ENCODE data around the gene PRAF2.

PRAF2 gene

DNA sequence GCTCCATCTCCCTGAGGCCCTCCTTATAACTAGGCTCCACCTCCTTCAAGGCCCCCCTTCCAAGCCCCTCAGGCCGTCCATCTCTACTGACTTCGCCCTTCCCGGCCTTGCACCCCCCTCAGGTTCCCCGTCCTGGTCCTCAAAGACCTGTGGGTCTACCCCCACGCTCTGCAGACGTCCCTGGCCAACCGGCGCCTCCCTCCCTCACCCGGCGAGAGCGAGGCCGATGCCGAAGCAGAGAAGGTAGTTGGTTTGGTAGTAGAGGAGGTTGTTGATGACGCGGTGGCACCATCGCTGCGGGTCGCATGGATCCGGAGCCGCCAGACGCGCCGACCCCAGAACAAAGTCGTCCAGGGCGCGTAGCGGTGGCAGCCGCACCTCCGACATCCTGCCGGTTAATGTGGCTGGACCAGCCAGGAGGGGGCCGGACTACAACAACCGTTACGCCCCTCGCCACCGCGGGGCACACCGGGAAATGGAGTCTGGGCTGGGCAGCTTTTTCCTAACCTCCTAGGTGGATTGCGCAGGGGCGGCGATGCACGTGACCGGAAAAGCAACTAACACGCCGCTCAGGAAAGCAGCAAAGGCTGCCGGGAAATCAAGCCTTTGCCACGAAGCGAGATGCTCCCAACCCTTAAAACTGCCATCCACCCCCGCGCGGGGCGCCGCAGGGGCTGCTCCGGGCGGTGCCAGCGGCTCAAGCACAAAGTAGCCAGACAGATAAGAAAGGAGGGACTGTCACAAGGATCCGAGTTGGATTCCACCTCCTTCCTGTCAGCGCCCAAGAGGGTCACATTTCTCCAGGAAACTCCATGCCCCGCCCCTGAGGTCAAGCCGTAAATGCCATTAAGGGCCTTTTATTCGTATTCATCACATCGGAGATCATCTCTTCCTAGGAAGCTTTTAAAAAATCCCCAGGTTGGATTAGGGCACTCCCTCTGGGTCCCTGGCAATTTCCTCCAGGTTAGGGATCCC lies at the start of gene PRAF2:
Gene PRAF2, minus strand, starts transcription at position 402 of the 975 bp plus-strand sequence. Its CDS starts 15 bp downstream, at position 387.
- peak; percentile 87 for DNase-seq (ENCODE audit: extremely low spot score)
- ChIA-PET POLR2A (interaction anchor here (0.7 kb wide), 1 partner anchor 82 kb away, joined by 3 read pairs; no protein-coding TSS in a partner anchor), CTCF (no interaction called here)
- TF ChIP-seq, protein P1, sequence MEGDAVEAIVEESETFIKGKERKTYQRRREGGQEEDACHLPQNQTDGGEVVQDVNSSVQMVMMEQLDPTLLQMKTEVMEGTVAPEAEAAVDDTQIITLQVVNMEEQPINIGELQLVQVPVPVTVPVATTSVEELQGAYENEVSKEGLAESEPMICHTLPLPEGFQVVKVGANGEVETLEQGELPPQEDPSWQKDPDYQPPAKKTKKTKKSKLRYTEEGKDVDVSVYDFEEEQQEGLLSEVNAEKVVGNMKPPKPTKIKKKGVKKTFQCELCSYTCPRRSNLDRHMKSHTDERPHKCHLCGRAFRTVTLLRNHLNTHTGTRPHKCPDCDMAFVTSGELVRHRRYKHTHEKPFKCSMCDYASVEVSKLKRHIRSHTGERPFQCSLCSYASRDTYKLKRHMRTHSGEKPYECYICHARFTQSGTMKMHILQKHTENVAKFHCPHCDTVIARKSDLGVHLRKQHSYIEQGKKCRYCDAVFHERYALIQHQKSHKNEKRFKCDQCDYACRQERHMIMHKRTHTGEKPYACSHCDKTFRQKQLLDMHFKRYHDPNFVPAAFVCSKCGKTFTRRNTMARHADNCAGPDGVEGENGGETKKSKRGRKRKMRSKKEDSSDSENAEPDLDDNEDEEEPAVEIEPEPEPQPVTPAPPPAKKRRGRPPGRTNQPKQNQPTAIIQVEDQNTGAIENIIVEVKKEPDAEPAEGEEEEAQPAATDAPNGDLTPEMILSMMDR (IDR thresholded peaks at IDR 0.05; ENCODE audit: control extremely low read depth, extremely low read depth, low read depth, missing control alignments) = no peak

GRCh38 chrX:49122499-49122898 lies 48.7 kb upstream of the PRAF2 start:
- CTCF ChIA-PET = no interaction called here
- TF ChIP-seq, protein P1 (IDR thresholded peaks at IDR 0.05; ENCODE audit: control extremely low read depth, extremely low read depth, low read depth, missing control alignments) = no peak
- no peak for DNase-seq (ENCODE audit: extremely low spot score)
- POLR2A ChIA-PET = no interaction called here

GRCh38 chrX:49120091-49120490 lies 46.3 kb upstream of the PRAF2 start:
- ChIA-PET CTCF (no interaction called here), POLR2A (interaction anchor here (0.7 kb wide), 1 partner anchor 16 kb away, joined by 3 read pairs; no protein-coding TSS in a partner anchor)
- TF ChIP-seq, protein P1 (IDR thresholded peaks at IDR 0.05; ENCODE audit: control extremely low read depth, extremely low read depth, low read depth, missing control alignments) = no peak
- no peak for DNase-seq (ENCODE audit: extremely low spot score)

GRCh38 chrX:49117581-49117980 lies 43.8 kb upstream of the PRAF2 start:
- POLR2A ChIA-PET = no interaction called here
- no peak for DNase-seq (ENCODE audit: extremely low spot score)
- TF ChIP-seq, protein P1 (IDR thresholded peaks at IDR 0.05; ENCODE audit: control extremely low read depth, extremely low read depth, low read depth, missing control alignments) = no peak
- CTCF ChIA-PET = no interaction called here

GRCh38 chrX:49116716-49117115 lies 42.9 kb upstream of the PRAF2 start:
- ChIA-PET CTCF (no interaction called here), POLR2A (no interaction called here)
- TF ChIP-seq, protein P1 (IDR thresholded peaks at IDR 0.05; ENCODE audit: control extremely low read depth, extremely low read depth, low read depth, missing control alignments) = no peak
- no peak for DNase-seq (ENCODE audit: extremely low spot score)

DNA sequence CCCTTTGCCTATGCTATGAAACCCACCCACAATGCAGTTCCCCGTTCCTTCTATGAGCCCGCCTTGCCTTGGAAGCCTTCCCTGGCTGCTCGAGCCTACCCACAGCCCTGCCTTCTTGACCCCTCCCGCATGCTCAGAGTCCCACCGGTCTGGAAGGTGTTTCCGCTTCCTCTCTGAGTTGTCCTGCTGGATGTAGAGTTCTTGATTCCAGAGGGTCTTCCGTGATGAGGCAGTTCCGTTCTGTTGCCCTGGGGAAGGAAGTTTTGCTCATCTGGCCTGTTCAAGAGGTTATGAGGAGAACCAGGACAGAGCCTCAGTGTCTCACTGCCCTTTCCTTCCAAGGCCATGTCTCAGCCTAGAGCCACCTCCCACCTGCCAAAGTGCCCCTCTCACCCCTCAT lies 42.3 kb upstream of the PRAF2 start:
- TF ChIP-seq, protein P1 (IDR thresholded peaks at IDR 0.05; ENCODE audit: control extremely low read depth, extremely low read depth, low read depth, missing control alignments) = no peak
- CTCF ChIA-PET = no interaction called here
- no peak for DNase-seq (ENCODE audit: extremely low spot score)
- POLR2A ChIA-PET = no interaction called here

Measured in GM10248 (cell line).